GM18873 (cell line): ENCODE measurements around the gene FTO.
"Not testable (repeated sequence)": the region's sequence is repeated elsewhere in the genome, so short reads cannot be mapped to it uniquely, and the experiment has no call there.

Source experiments
- ATAC-seq: cut with Tn5 transposase; IDR thresholded peaks from one replicate; pipeline ENCODE4 v1.9.1; 2021; ENCODE audit warnings: mild to moderate bottlenecking, moderate library complexity, moderate number of reproducible peaks; ENCODE audit not compliant: unreplicated experiment, low FRiP score

The FTO gene

DNA sequence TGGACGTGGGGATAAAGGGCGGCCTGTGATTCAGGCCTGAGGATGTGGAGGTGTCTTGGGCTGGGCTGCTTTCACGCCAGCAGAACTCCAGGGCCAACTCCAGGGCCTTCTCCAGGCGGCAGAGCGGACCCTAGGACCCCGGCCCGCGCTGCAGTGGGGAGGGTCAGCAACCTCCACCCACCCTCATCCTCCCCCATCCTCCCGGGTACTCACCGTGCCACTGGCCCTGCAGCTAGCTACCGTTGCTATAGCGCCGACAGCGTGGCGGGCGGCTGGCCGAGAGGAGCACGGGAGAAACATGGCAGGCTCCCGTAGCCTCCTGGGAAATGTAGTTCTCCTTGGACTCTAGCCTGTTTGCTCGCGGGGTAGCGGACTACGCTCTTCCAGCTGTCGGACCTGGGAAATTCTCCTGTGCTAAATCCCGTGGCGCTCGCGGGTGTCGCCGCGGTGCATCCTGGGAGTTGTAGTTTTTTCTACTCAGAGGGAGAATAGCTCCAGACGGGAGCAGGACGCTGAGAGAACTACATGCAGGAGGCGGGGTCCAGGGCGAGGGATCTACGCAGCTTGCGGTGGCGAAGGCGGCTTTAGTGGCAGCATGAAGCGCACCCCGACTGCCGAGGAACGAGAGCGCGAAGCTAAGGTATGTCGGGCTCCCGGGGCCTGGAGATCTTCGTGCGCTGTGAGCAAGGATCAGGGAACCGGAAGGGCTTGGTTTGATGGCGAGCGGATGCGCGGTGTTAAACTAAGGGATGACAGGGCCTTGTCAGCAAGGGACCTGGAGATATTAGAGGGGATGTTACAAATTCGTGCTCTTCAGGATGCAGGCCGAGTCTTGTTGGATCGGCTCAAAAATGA lies at the start of gene FTO, which contains the start of gene RPGRIP1L:
Gene FTO, plus strand, starts transcription at position 567 of the 855 bp plus-strand sequence.
Gene RPGRIP1L, minus strand, starts transcription at position 270 of the 855 bp plus-strand sequence. CDS start 3,136 bp downstream, outside the sequence.
- ATAC-seq: peak; percentile 99

GRCh38 chr16:53654946-53655345 lies 49.0 kb upstream of the FTO start:
- ATAC-seq: no peak

DNA sequence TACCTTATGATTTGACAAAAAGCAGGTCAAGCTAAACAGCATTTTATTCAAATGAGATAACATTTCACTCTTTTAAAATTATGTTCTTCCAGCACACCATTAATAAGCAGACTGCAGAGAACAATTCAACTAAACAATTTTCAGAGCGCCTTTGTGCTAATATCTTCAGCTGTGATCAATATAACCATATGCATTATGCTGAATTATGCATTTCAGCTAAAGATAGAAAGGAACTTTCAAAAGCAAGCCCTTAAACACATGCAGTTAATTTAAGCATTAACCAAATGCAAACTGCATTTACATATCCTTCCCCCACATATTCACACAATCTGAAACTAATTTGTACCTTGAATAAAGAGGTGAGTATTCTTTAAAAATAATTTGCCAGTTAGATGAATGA lies 41.9 kb upstream of the FTO start:
- ATAC-seq: no peak

- peak; percentile 71 for ATAC-seq
These were observed 39.1 kb upstream of the FTO start for GRCh38 chr16:53664724-53665345.

- no peak for ATAC-seq
These were observed 37.1 kb upstream of the FTO start for GRCh38 chr16:53666786-53667415.

DNA sequence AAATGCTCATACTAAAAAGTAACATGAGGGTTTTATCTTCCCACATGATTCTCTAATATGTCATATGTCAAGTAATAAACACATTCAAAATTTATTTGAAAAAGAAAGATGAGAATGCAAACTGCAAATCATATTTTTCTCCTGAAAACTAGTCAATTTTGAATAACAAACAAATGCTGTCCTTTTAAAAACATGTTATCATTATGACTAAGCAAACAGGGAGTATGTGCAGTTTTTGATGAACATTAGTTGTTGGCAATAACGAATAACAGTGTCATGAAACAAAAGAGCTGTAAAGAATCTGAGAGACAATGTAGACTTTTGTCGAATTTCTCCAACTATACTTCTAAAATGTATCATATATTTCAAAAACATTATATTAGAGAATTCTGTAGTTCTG lies 35.1 kb upstream of the FTO start:
- no peak for ATAC-seq

GRCh38 chr16:53672461-53672860 lies 31.5 kb upstream of the FTO start:
- ATAC-seq: no peak

- ATAC-seq: no peak
These were observed 30.8 kb upstream of the FTO start for GRCh38 chr16:53673189-53673588.

DNA sequence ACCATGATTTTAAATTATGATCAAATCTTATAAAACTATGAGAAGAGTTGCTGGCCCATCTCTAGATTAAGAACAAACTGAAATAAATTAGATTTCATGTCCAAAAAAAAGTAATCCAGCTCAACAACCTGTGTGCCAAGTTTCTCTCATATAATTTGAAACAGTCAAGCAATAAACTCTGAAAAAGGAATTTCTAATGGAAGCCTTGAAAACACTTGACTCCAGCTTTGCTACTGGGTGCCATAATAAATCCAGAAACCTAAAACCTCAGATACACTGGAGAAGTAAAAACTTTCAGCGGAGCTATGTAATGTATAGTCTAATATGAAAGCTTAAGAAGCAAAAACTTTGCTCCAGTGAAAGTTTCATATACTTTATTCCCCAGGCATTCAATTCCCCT lies 25.8 kb upstream of the FTO start:
- ATAC-seq: no peak

GRCh38 chr16:53678756-53679343 lies 25.1 kb upstream of the FTO start:
- ATAC-seq: no peak

DNA sequence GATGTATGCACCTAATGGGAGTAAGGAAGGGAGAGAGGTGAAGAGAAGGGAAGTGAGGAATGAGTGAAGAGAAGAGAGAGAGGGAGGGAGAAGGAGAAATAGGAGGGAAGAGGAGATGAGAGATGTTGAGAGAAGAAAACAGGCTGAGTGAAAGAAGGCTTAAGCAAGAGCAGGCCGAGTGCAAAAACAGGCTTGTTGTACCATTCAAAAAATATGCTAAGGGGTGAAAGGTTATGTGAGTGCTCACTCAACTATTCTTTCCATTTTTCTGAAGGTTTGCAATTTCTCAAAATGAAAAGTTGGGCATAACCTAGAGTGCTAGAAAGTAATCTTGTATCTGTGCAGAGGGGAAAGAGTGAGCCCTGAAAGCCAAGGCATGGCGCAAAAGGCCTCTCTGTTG lies 23.2 kb upstream of the FTO start:
- ATAC-seq: no peak

DNA sequence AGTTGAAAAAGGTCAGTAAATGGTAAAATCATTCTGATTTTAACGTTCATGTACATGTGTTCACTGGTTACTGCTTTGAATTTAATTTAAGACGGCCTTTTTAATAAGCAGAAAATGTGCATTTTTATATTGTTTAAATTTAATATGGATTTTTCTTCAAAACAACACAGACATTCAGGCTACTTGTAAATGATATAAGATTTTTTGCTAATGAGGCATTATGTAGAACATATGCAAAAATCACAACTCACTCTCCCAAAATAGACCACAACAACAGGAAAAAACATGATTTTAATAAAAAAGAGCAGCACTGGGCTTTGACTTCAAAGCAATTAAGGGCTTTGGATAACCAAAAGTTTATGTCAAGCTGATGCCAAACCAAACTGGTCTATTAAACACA lies 22.6 kb upstream of the FTO start:
- no peak for ATAC-seq

- not testable (repeated sequence) for ATAC-seq
These were observed 18.6 kb upstream of the FTO start for GRCh38 chr16:53685334-53685733.

DNA sequence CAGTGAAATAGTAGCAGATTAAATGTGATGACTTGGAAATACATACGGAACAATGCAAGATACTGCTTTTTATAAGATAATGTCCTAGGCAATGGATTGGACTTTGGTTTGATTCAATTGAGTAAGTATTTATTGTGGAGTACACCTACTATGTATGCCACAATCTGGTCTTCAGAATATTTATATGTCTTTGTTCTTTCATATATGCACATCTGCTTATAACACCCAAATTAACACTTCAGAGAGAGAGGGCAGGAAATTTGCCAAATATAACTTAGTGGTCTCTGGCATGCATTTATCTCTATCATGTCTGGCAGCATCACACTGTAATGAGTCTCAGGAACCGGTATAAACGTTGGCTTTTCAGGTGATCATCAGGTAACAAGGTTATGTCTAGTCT lies 17.2 kb upstream of the FTO start:
- ATAC-seq: no peak

GRCh38 chr16:53689636-53690035 lies 14.3 kb upstream of the FTO start:
- ATAC-seq: no peak

DNA sequence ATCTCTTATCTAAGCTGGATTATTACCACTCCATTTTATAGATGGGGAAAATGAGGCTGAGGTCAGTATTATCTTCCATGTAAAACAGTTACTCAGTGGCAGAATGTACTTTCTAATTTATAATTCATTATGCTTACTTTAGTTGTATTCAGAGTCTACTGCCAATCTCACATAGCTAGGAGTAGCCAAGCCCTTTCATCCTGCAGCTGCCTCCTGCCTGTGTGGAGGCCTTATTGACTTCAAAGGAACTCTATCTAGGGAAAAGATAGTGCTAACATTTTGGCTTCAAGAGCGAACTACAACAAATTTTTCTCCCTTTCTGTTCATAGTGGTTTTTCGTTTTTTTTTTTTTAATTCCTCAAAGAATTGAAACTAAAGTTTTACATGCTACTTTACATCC lies 13.2 kb upstream of the FTO start:
- ATAC-seq: no peak

- ATAC-seq: no peak
These were observed 11.8 kb upstream of the FTO start for GRCh38 chr16:53692146-53692545.

GRCh38 chr16:53693320-53693719 lies 10.6 kb upstream of the FTO start:
- no peak for ATAC-seq

- no peak for ATAC-seq
These were observed 8.9 kb upstream of the FTO start for GRCh38 chr16:53695070-53695469.

DNA sequence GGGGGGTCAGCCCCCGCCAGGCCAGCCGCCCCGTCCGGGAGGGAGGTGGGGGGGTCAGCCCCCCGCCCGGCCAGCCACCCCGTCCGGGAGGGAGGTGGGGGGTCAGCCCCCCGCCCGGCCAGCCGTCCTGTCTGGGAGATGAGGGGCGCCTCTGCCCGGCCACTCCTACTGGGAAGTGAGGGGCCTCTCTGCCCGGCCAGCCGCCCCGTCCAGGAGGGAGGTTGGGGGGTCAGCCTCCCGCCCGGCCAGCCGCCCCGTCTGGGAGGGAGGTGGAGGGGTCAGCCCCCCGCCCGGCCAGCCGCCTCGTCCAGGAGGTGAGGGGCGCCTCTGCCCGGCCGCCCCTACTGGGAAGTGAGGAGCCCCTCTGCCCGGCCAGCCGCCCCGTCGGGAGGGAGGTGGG lies 5.7 kb upstream of the FTO start:
- not testable (repeated sequence) for ATAC-seq

DNA sequence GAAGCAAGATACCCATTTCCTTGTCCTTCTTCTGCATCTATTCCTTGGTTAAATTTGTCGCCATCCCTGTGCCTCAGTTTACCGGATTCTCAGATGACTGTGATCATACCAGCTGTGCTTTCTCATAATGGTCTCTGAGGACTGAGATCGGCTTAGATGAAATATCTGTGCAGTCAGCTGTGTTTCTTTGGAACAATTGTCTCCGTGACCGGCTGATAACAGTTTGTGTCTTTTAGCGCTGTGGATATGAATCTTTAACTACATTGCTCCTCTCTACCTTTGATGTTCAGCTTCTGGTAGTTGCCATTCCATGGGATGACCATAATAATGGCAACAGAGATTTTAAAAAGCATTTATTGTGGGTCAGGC lies 473 bp downstream of the FTO start:
- no peak for ATAC-seq
